GM19438 (cell line): ENCODE data around the gene KYNU.
"Not testable (repeated sequence)": the region's sequence is repeated elsewhere in the genome, so short reads cannot be mapped to it uniquely, and the experiment has no call there.

Experiments used
- ATAC-seq: cut with Tn5 transposase; IDR thresholded peaks from one replicate; pipeline ENCODE4 v1.9.1; 2021; ENCODE audit warnings: low read depth; ENCODE audit not compliant: unreplicated experiment

Gene KYNU

GRCh38 chr2:142914507-142915313 lies 37.2 kb downstream of the KYNU start:
- peak; percentile 99 for ATAC-seq

GRCh38 chr2:142915502-142915901 lies 38.0 kb downstream of the KYNU start:
- ATAC-seq = no peak

- ATAC-seq = no peak
Observed at GRCh38 chr2:142918624-142919023, 41.2 kb downstream of the KYNU start.

DNA sequence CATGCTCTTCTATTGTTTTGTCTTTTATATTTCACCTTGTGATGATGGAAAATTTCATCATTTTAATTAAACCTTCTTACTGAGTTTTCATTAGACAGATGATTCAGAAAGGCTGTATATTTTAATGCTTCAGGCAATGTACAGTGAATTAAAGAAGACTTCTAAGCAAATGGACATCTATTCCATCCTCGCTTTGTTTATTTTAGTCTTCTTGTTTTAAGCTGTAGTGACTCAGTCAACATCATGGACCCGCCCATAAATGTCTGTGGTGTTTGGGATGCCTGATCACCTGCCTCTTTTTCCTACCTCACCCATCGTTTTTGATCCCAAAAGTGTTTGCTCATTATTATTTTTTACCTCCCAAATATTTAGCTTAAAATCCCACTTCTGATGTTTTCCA lies 43.1 kb downstream of the KYNU start:
- no peak for ATAC-seq

DNA sequence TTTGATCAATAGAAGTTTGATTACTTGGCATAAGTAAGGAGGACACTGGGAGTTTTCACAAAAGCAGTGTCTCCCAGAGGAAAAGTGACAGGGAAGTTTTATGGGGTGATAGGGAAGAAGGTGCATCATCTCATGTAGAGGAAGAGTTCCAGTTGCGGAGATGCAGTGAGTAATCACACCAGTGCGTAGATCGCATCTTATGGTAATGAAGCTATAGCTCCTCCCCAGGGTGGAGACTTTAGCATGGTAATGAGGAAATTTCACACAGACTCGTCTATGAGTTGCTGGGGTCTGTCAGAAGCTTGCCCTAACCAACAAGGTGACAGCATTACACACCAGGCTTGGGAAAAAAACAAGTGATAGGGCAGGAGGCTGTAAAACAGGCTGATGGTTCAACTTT lies 49.0 kb downstream of the KYNU start:
- ATAC-seq = no peak

GRCh38 chr2:142930835-142931398 lies 53.5 kb downstream of the KYNU start:
- ATAC-seq = no peak

DNA sequence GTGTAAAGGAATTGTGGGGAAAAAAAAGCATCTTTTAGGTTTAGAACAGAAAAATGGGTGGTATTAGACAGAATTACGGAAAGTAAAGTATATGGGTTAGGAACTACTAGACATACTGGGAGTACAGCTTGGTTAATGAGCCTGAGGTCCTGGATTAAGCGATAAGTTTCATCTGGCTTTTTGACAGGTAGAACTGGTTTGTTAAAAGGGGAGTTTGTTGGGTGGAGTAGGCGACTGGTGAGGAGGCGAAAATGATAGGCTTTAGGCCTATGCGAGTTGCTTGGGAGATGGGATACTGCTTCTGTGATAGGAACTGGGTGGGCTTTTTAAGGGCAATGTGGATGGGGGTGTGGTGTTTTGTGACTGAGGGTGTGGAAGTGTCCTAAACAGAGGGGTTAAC lies 56.5 kb downstream of the KYNU start:
- no peak for ATAC-seq

- ATAC-seq = no peak
Observed at GRCh38 chr2:142935563-142936089, 58.2 kb downstream of the KYNU start.

DNA sequence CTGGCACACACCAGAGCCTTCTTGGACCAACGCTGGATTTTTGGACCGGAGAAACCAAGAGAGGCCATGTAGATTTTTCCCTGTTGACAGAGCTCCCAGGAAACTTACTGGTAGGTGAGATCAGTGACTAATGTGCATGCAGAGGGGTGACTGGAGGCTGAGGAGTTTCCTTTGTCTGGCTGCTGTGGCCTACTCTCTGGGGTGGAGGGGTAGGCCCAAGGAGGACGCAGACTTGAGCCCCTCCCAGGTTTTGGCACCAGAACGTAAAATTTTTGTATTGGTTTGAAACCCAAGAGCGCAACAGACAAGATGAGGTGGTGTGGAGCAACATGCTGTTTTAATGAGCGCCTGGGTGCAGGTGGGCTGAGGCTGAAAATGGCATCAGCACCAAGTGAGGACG lies 59.2 kb downstream of the KYNU start:
- ATAC-seq = no peak

- no peak for ATAC-seq
Observed at GRCh38 chr2:142937347-142937746, 59.9 kb downstream of the KYNU start.

GRCh38 chr2:142938240-142938639 lies 60.8 kb downstream of the KYNU start:
- no peak for ATAC-seq

DNA sequence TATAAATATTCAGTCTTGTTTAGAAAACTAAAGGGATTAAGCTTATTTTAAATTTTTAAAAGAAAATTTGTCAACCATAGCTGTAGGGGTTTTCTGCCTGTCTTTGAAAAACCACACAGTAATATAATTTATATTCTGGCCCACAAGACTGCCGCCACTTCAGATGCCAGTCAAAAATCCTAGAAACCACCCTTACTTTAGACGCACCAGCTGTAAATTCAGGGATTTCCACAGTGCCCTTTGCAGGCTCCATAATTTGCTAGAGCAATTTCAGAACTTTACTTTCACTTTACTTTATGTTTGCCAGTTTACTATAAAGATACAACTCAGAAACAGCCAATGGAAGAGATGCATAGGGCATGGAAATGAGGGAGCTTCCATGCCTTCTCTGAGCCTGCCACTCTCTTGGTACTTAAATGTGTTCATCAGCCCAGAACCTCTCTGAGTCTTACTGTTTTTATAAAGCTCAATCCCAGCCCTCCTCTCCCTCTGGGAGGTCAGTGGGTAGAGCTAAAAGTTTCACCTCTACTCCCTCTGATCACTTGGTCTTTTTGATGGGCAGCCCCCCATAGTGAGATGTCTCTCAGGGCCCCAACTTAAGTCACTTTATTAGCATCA lies 63.3 kb downstream of the KYNU start:
- ATAC-seq = no peak

GRCh38 chr2:142942690-142943089 lies 65.2 kb downstream of the KYNU start:
- ATAC-seq = no peak

DNA sequence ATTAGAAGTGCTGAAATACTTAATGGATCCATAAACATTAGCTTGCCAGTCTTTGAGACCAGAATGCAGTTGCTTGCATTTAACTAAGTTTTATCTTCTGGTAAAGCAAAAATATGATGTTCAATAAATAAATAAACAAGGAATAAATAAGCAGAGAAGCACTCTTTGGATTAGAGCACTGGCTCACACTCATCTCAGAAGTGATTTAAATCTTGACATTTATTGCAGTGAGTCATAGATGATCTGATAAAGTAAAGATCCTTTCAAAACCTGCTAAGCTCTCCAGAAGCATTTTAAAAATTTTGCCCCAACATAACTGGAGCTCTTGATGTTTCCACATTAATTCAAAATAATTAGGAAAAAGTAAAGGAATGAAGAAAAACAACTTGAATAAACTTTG lies 66.8 kb downstream of the KYNU start:
- ATAC-seq = no peak

- no peak for ATAC-seq
Observed at GRCh38 chr2:142944721-142945120, 67.3 kb downstream of the KYNU start.

GRCh38 chr2:142946941-142947340 lies 69.5 kb downstream of the KYNU start:
- no peak for ATAC-seq

GRCh38 chr2:142948723-142949122 lies 71.3 kb downstream of the KYNU start:
- not testable (repeated sequence) for ATAC-seq

- not testable (repeated sequence) for ATAC-seq
Observed at GRCh38 chr2:142950323-142950722, 72.9 kb downstream of the KYNU start.

GRCh38 chr2:142951190-142952007 lies 73.9 kb downstream of the KYNU start:
- no peak for ATAC-seq

DNA sequence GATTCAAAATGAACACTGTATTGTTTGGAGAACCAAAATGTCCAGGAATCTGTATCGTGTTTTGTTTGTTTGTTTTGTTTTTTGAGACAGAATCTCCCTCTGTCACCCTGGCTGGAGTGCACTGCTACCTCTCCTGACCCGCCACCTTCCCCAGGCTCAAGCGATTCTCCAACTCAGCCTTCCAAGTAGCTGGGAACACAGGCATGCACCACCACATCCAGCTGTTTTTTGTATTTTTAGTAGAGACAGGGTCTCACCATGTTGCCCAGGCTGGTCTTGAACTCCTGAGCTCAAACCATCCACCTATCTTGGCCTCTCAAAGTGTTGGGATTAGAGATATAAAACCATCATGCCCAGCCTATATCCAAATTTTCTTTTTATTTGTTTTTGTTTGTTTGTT lies 74.6 kb downstream of the KYNU start:
- no peak for ATAC-seq
